GM23338 (cell line): ENCODE results near the gene NUBPL.

Source experiments
- CREB1 ChIP-seq: fragments of 250-450 bp; sonication (Bioruptor Pico); IDR thresholded peaks from 2 replicates; pipeline ENCODE4 v1.5.0; 2020; ENCODE audit warnings: low read depth, mild to moderate bottlenecking, moderate library complexity
- EZH2 ChIP-seq: fragments of 200-600 bp; sonication (generic); IDR thresholded peaks from one replicate; pipeline ENCODE4 v1.8.0; 2017; ENCODE audit warnings: antibody characterized with exemption, mild to moderate bottlenecking, low read depth; ENCODE audit not compliant: unreplicated experiment
- EZH2phosphoT487 ChIP-seq: fragments of 200-600 bp; sonication (generic); IDR thresholded peaks from one replicate; pipeline ENCODE4 v1.8.1; 2018; ENCODE audit warnings: antibody characterized with exemption; ENCODE audit not compliant: unreplicated experiment
- JUNB ChIP-seq: IDR thresholded peaks from one replicate; pipeline ENCODE4 v1.6.1; 2016; ENCODE audit warnings: antibody characterized with exemption; ENCODE audit not compliant: unreplicated experiment
- NANOG ChIP-seq: IDR thresholded peaks from 2 replicates; pipeline ENCODE4 v1.6.1; 2016; ENCODE audit warnings: antibody characterized with exemption, borderline replicate concordance
- POLR2AphosphoS5 ChIP-seq: IDR thresholded peaks from 2 replicates; pipeline ENCODE4 v1.6.1; 2016; ENCODE audit warnings: antibody characterized with exemption, low read depth
- STAT1 ChIP-seq: IDR thresholded peaks from one replicate; pipeline ENCODE4 v1.6.1; 2016; ENCODE audit warnings: antibody characterized with exemption; ENCODE audit not compliant: unreplicated experiment
- ZNF114 ChIP-seq: fragments of 250-450 bp; sonication (Bioruptor Pico); IDR thresholded peaks from 2 replicates; pipeline ENCODE4 v1.5.0; 2020; ENCODE audit warnings: mild to moderate bottlenecking, moderate library complexity
- ZNF331 ChIP-seq: fragments of 250-450 bp; sonication (Bioruptor Pico); IDR thresholded peaks from 2 replicates; pipeline ENCODE4 v1.5.0; 2020; ENCODE audit warnings: low read depth, mild to moderate bottlenecking, moderate library complexity
- TF ChIP-seq, protein P1 (sequence below), 2 experiments: fragments of 200-600 bp in 1 of 2; sonication (generic) in 1 of 2; conservative IDR thresholded peaks; 2 replicates each; pipeline versions ENCODE4 v1.5.1 to v1.6.1; 2016 to 2017; ENCODE audit warnings: antibody characterized with exemption in 2 of 2, low read depth in 2 of 2, mild to moderate bottlenecking in 2 of 2, moderate library complexity in 1 of 2
- TF ChIP-seq, protein P2 (sequence below): IDR thresholded peaks from 2 replicates; pipeline ENCODE4 v1.6.1; 2016; ENCODE audit warnings: antibody characterized with exemption
- TF ChIP-seq, protein P3 (sequence below): IDR thresholded peaks from one replicate; pipeline ENCODE4 v1.6.1; 2018; ENCODE audit warnings: antibody characterized with exemption; ENCODE audit not compliant: unreplicated experiment

DNA sequence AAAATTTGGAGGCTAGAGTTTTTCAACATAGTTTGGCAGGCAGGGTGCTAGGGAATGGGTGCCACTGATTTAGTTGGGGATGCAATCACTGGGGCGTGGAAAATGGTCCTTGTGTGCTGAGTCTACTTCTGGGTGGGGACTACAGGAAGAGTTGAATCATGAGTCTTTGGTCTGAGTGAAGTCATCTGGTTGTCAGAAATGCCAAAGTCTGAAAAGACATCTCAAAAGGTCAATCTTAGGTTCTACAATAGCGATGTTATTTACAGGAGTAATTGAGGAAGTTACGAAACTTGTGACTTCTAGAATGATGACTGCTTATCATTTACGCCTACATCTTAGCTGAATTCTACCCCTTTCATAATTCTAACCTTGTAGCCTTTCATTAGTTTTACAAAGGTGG lies 209.1 kb downstream of the NUBPL start:
- TF ChIP-seq, protein P1, sequence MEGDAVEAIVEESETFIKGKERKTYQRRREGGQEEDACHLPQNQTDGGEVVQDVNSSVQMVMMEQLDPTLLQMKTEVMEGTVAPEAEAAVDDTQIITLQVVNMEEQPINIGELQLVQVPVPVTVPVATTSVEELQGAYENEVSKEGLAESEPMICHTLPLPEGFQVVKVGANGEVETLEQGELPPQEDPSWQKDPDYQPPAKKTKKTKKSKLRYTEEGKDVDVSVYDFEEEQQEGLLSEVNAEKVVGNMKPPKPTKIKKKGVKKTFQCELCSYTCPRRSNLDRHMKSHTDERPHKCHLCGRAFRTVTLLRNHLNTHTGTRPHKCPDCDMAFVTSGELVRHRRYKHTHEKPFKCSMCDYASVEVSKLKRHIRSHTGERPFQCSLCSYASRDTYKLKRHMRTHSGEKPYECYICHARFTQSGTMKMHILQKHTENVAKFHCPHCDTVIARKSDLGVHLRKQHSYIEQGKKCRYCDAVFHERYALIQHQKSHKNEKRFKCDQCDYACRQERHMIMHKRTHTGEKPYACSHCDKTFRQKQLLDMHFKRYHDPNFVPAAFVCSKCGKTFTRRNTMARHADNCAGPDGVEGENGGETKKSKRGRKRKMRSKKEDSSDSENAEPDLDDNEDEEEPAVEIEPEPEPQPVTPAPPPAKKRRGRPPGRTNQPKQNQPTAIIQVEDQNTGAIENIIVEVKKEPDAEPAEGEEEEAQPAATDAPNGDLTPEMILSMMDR (conservative IDR thresholded peaks at IDR 0.05; ENCODE audit: low read depth in 2 of 2), result no peak
- TF ChIP-seq, protein P2, sequence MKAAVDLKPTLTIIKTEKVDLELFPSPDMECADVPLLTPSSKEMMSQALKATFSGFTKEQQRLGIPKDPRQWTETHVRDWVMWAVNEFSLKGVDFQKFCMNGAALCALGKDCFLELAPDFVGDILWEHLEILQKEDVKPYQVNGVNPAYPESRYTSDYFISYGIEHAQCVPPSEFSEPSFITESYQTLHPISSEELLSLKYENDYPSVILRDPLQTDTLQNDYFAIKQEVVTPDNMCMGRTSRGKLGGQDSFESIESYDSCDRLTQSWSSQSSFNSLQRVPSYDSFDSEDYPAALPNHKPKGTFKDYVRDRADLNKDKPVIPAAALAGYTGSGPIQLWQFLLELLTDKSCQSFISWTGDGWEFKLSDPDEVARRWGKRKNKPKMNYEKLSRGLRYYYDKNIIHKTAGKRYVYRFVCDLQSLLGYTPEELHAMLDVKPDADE, result no peak
- TF ChIP-seq EZH2phosphoT487 (no peak), CREB1 (CRISPR knock-in tag) (no peak), POLR2AphosphoS5 (no peak), EZH2 (no peak), JUNB (no peak), STAT1 (no peak), ZNF331 (CRISPR knock-in tag) (no peak), ZNF114 (CRISPR knock-in tag) (no peak), NANOG (no peak)
- TF ChIP-seq, protein P3, sequence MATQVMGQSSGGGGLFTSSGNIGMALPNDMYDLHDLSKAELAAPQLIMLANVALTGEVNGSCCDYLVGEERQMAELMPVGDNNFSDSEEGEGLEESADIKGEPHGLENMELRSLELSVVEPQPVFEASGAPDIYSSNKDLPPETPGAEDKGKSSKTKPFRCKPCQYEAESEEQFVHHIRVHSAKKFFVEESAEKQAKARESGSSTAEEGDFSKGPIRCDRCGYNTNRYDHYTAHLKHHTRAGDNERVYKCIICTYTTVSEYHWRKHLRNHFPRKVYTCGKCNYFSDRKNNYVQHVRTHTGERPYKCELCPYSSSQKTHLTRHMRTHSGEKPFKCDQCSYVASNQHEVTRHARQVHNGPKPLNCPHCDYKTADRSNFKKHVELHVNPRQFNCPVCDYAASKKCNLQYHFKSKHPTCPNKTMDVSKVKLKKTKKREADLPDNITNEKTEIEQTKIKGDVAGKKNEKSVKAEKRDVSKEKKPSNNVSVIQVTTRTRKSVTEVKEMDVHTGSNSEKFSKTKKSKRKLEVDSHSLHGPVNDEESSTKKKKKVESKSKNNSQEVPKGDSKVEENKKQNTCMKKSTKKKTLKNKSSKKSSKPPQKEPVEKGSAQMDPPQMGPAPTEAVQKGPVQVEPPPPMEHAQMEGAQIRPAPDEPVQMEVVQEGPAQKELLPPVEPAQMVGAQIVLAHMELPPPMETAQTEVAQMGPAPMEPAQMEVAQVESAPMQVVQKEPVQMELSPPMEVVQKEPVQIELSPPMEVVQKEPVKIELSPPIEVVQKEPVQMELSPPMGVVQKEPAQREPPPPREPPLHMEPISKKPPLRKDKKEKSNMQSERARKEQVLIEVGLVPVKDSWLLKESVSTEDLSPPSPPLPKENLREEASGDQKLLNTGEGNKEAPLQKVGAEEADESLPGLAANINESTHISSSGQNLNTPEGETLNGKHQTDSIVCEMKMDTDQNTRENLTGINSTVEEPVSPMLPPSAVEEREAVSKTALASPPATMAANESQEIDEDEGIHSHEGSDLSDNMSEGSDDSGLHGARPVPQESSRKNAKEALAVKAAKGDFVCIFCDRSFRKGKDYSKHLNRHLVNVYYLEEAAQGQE, result no peak
